BLaER1 treated with 17β-estradiol and CSF1 and Interleukin-3, amounts not matched to agents 10 nM and 100 nM (cell line): Measurements from ENCODE around the gene MN1.

ENCODE experiments used
- H3K27ac ChIP-seq, 11 experiments: shearing (Covaris generic); formaldehyde crosslinking; 2 replicates each; pipeline ENCODE4 v1.8.1; 2022
- H3K27me3 ChIP-seq, 11 experiments: shearing (Covaris generic); formaldehyde crosslinking; 2 replicates each; pipeline ENCODE4 v1.8.1; 2022
- H3K36me3 ChIP-seq, 11 experiments: shearing (Covaris generic); formaldehyde crosslinking; 2 replicates each; pipeline ENCODE4 v1.8.1; 2022
- H3K4me1 ChIP-seq, 10 experiments: shearing (Covaris generic); formaldehyde crosslinking; 2 replicates each; pipeline ENCODE4 v1.8.1; 2022
- H3K4me2 ChIP-seq, 11 experiments: shearing (Covaris generic); formaldehyde crosslinking; 2 replicates each; pipeline ENCODE4 v1.8.1; 2022
- H3K4me3 ChIP-seq, 10 experiments: shearing (Covaris generic); formaldehyde crosslinking; 2 replicates each; pipeline ENCODE4 v1.8.1; 2022
- H3K9ac ChIP-seq, 11 experiments: shearing (Covaris generic); formaldehyde crosslinking; 2 replicates each; pipeline ENCODE4 v1.8.1; 2022
- H3K9me3 ChIP-seq, 11 experiments: shearing (Covaris generic); formaldehyde crosslinking; replicated peaks in 1 of 11; 2 replicates each; pipeline ENCODE4 v1.8.1; 2022
- H4K20me1 ChIP-seq, 11 experiments: shearing (Covaris generic); formaldehyde crosslinking; 2 replicates each; pipeline ENCODE4 v1.8.1; 2022
- Cebpa-rat ChIP-seq, 11 experiments: shearing (Covaris generic); IDR thresholded peaks; 2 replicates each; pipeline ENCODE4 v1.8.1; 2022

The MN1 gene

GRCh38 chr22:27804470-27805297 lies 3.1 kb upstream of the MN1 start:
- Histone ChIP-seq H3K27ac (no peak overlapping the region), H4K20me1 (peaks cover 0 to 5% (median 0%) of the 10 kb centered on the region in 11 experiments; a peak in 3 of 22 replicates), H3K4me2 (peak overlapping the region; percentile 11 to 59 (median 48); a peak in 16 of 22 replicates), H3K9me3 (peaks cover 0 to 9% (median 0%) of the 10 kb centered on the region in 11 experiments; a peak in 3 of 22 replicates), H3K4me3 (no peak overlapping the region), H3K27me3 (peaks cover 23 to 31% (median 29%) of the 10 kb centered on the region in 11 experiments), H3K4me1 (peaks cover 11 to 34% (median 20%) of the 10 kb centered on the region in 10 experiments; a peak in 15 of 20 replicates), H3K9ac (peak overlapping the region in 2 of 11 experiments; percentile 1 to 48; a peak in 2 of 22 replicates), H3K36me3 (no peaks in the 10 kb centered on the region)
- TF ChIP-seq Cebpa-rat (IDR thresholded peaks at IDR 0.05): no peak

GRCh38 chr22:27803841-27804415 lies 2.4 kb upstream of the MN1 start:
- H3K27me3 ChIP-seq: peaks cover 23 to 37% (median 32%) of the 10 kb centered on the region in 11 experiments
- peaks cover 0 to 9% (median 0%) of the 10 kb centered on the region in 11 experiments; a peak in 5 of 22 replicates for H3K9me3 ChIP-seq
- H3K4me3 ChIP-seq: no peak overlapping the region
- H3K4me2 ChIP-seq: peak overlapping the region in 10 of 11 experiments; percentile 11 to 59 (median 48); a peak in 13 of 22 replicates
- H3K9ac ChIP-seq: no peak overlapping the region
- H4K20me1 ChIP-seq: peaks cover 0 to 5% (median 0%) of the 10 kb centered on the region in 11 experiments; a peak in 2 of 22 replicates
- no peak for TF ChIP-seq Cebpa-rat (IDR thresholded peaks at IDR 0.05)
- peaks cover 11 to 35% (median 20%) of the 10 kb centered on the region in 10 experiments; a peak in 15 of 20 replicates for H3K4me1 ChIP-seq
- H3K36me3 ChIP-seq: no peaks in the 10 kb centered on the region
- no peak overlapping the region for H3K27ac ChIP-seq

DNA sequence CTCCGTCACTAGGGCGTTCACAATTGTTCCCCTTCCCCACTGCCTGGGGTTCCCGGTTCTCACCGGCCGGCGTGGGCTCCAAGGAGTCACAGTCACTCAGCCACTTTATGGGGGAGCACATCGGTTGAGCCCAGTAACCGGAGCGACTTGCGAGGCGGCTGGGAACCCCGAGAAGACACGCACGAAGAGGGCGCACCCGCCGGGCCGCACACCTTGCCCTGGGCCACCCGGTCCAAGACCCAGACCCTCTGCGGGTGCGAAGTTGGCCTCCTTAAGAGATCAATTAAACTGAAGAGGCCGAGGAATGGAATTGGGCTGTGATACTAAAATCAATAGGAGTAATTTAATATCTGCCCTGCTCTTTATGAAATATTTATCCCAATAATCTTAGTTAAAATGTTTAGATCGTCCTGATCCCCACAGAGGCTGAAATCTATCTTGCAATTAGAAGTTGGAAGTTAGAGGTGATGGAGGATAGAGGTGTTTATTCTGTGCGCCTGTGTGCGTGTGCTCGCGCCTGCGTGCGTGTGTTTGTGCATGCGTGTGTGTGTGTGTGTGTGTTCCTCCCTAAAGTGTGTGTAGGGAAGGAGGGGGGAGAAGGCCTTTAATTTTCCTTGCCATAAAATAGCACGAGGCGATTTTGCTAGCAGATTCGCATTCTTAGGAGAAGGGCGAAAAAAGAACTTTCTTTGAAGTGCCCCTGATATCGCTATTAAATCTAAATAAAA lies 954 bp upstream of the MN1 start:
- H4K20me1 ChIP-seq: peaks cover 0 to 7% (median 0%) of the 10 kb centered on the region in 11 experiments; a peak in 3 of 22 replicates
- no peak for TF ChIP-seq Cebpa-rat (IDR thresholded peaks at IDR 0.05)
- peaks cover 23 to 37% (median 32%) of the 10 kb centered on the region in 11 experiments for H3K27me3 ChIP-seq
- peak overlapping the region; percentile 55 to 74 (median 65); a peak in 19 of 20 replicates for H3K4me3 ChIP-seq
- H3K9me3 ChIP-seq: peaks cover 0 to 21% (median 0%) of the 10 kb centered on the region in 11 experiments; a peak in 7 of 22 replicates
- H3K9ac ChIP-seq: peak overlapping the region in 10 of 11 experiments; percentile 30 to 73 (median 71); a peak in 13 of 22 replicates
- H3K4me1 ChIP-seq: peaks cover 11 to 35% (median 20%) of the 10 kb centered on the region in 10 experiments; a peak in 15 of 20 replicates
- H3K4me2 ChIP-seq: peak overlapping the region; percentile 64 to 86 (median 80)
- H3K27ac ChIP-seq: peak overlapping the region in 1 of 11 experiments; percentile 74; a peak in 3 of 22 replicates
- H3K36me3 ChIP-seq: no peaks in the 10 kb centered on the region; a peak in 1 of 22 replicates

GRCh38 chr22:27801202-27801615 lies 347 bp downstream of the MN1 start:
- peak overlapping the region in 10 of 11 experiments; percentile 21 to 73 (median 71); a peak in 19 of 22 replicates for H3K9ac ChIP-seq
- peaks cover 23 to 37% (median 32%) of the 10 kb centered on the region in 11 experiments for H3K27me3 ChIP-seq
- peaks cover 0 to 7% (median 0%) of the 10 kb centered on the region in 11 experiments; a peak in 3 of 22 replicates for H4K20me1 ChIP-seq
- peak overlapping the region in 4 of 11 experiments; percentile 10 to 74 (median 40); a peak in 5 of 22 replicates for H3K27ac ChIP-seq
- H3K36me3 ChIP-seq: no peaks in the 10 kb centered on the region; a peak in 1 of 22 replicates
- peaks cover 11 to 35% (median 20%) of the 10 kb centered on the region in 10 experiments; a peak in 15 of 20 replicates for H3K4me1 ChIP-seq
- H3K4me2 ChIP-seq: peak overlapping the region; percentile 66 to 86 (median 80)
- H3K4me3 ChIP-seq: peak overlapping the region; percentile 55 to 74 (median 65)
- H3K9me3 ChIP-seq: peaks cover 0 to 26% (median 6%) of the 10 kb centered on the region in 11 experiments; a peak in 8 of 22 replicates
- TF ChIP-seq Cebpa-rat (IDR thresholded peaks at IDR 0.05): no peak

DNA sequence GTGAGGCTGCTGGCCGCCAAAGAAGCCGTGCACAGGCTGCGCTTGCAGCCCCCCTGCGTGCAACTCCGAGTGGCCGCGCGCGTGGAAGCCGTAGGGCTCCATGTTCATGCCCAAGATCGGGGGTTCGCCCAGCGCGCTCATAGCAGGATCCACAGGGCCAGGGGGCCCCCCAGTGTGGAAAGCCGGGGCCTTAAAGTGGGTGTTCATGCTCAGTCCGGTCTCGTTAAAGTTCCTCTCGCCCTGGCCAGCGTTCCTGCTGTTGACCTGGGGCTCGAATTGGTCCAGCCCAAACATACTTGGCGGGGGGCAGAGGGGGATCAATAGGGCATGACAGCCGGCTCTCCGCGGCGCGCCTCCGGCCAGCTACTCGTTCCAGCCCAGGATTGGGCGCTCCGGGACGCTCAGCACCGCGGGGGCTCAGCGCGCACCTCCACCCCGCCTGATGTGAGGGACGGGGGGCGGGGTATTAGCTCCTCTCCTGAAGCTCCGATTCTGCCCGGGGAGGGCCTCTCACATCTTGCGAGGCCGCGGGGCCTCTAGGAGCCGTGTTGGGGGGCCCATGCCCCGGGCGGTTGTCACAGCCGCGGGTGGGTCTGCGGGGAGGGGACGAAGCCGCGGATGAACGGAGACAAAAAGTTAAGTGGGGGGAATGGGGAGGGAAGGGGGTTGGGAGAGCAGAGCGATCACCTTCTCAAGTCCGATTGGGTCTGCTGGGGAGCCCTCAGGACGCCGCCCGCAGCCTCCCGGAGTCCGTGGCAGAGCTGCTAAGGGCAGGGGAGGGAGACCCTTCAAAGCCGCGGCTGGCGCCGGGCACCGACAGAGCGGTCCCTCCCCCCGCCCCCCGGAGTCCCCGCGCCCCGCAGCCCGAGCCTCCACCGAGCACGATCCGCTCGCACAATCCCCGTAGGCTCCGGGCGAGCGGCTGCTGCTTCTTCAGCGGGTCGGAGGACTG lies 1.0 kb downstream of the MN1 start:
- Histone ChIP-seq H3K36me3 (no peaks in the 10 kb centered on the region; a peak in 1 of 22 replicates), H4K20me1 (peaks cover 0 to 7% (median 0%) of the 10 kb centered on the region in 11 experiments; a peak in 3 of 22 replicates), H3K4me1 (peaks cover 11 to 35% (median 20%) of the 10 kb centered on the region in 10 experiments; a peak in 15 of 20 replicates), H3K9ac (peak overlapping the region in 10 of 11 experiments; percentile 21 to 73 (median 71); a peak in 16 of 22 replicates), H3K27ac (peak overlapping the region in 4 of 11 experiments; percentile 10 to 74 (median 40); a peak in 3 of 22 replicates), H3K4me3 (peak overlapping the region; percentile 55 to 74 (median 65)), H3K4me2 (peak overlapping the region; percentile 66 to 86 (median 80)), H3K27me3 (peaks cover 23 to 37% (median 32%) of the 10 kb centered on the region in 11 experiments), H3K9me3 (peaks cover 0 to 26% (median 6%) of the 10 kb centered on the region in 11 experiments; a peak in 8 of 22 replicates)
- TF ChIP-seq Cebpa-rat (IDR thresholded peaks at IDR 0.05): no peak

DNA sequence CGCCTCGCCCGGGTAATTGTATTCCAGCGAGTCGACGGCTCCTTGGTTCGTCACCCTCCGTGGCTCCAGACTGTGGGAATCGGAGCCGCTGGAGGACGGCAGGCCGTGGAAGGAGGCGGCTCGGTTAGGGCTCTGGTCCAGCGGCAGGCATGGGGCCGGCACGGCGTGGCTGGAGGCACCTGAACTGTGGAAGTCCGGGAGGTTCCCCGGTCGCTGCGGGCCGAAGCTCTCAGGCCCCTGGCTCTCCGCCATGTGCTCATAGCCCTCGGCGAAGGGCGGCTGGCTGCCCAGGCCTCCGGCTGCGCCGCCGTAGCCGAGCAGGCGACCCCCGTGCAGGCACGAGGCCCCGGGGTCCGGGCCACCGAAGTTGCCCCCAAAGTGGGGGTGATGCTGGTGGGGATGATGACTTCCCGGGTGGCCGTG lies 1.7 kb downstream of the MN1 start:
- Histone ChIP-seq H3K4me2 (peak overlapping the region; percentile 66 to 86 (median 80); a peak in 16 of 22 replicates), H3K4me1 (peaks cover 10 to 39% (median 22%) of the 10 kb centered on the region in 10 experiments; a peak in 15 of 20 replicates), H3K9ac (no peak overlapping the region), H3K27me3 (peaks cover 23 to 37% (median 32%) of the 10 kb centered on the region in 11 experiments), H3K36me3 (no peaks in the 10 kb centered on the region; a peak in 1 of 22 replicates), H4K20me1 (peaks cover 0 to 7% (median 0%) of the 10 kb centered on the region in 11 experiments; a peak in 3 of 22 replicates), H3K4me3 (peak overlapping the region in 5 of 10 experiments; percentile 60 to 68 (median 65); a peak in 5 of 20 replicates), H3K9me3 (peaks cover 0 to 26% (median 6%) of the 10 kb centered on the region in 11 experiments; a peak in 8 of 22 replicates), H3K27ac (no peak overlapping the region)
- TF ChIP-seq Cebpa-rat (IDR thresholded peaks at IDR 0.05): no peak
